ENCODE results near the gene RNF168. TPM values are rescaled to one million over a fixed set of nuclear protein-coding genes. Genes with fewer than 3 reads are reported as not detected.

The RNF168 gene
- total RNA-seq, 4 donors from 2014 or later = 23.6 to 26.2 (median 24.9) TPM

- Histone ChIP-seq H3K9me3 (no peaks in the 10 kb centered on the region), H3K27ac (no peak overlapping the region), H3K4me3 (no peak overlapping the region), H3K27me3 (no peaks in the 10 kb centered on the region), H3K36me3 (peaks cover 0 to 26% (median 0%) of the 10 kb centered on the region in 3 donors), H3K4me1 (peaks cover 0 to 35% (median 7%) of the 10 kb centered on the region in 4 donors)
- no peak for TF ChIP-seq EP300 (IDR thresholded peaks at IDR 0.05)
- TF ChIP-seq POLR2A (IDR thresholded peaks at IDR 0.05) = no peak
- TF ChIP-seq, protein P1, sequence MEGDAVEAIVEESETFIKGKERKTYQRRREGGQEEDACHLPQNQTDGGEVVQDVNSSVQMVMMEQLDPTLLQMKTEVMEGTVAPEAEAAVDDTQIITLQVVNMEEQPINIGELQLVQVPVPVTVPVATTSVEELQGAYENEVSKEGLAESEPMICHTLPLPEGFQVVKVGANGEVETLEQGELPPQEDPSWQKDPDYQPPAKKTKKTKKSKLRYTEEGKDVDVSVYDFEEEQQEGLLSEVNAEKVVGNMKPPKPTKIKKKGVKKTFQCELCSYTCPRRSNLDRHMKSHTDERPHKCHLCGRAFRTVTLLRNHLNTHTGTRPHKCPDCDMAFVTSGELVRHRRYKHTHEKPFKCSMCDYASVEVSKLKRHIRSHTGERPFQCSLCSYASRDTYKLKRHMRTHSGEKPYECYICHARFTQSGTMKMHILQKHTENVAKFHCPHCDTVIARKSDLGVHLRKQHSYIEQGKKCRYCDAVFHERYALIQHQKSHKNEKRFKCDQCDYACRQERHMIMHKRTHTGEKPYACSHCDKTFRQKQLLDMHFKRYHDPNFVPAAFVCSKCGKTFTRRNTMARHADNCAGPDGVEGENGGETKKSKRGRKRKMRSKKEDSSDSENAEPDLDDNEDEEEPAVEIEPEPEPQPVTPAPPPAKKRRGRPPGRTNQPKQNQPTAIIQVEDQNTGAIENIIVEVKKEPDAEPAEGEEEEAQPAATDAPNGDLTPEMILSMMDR (IDR thresholded peaks at IDR 0.05) = no peak
- 94 to 98% methylated on average over 8 of the region's 8 CpGs for WGBS, 2 donors
- DNase-seq (ENCODE audit: low spot score in 2 of 2) = no peak
Measured at GRCh38 chr3:196498297-196498696, 5.3 kb downstream of the RNF168 start.

DNA sequence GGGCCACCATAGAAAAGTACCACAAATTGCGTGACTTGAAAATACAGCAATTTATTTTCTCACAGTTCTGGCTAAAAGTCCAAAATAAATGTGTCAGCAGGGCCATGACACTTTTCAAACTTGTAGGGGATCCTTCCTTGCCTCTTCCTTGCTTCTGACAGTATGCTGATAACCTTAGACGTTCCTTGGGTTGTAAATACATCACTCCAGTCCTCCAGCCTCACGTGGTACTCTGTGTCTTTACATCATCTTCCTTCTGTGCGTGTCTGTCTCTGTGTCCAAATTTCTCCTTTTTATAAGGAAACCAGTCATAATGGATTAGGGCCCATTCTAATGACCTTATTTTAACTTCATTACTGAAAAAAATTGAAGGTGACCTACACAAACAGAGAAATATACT is 7.4 kb downstream of the RNF168 start:
- 85 to 89% methylated on average over 4 of the region's 4 CpGs for WGBS, 2 donors
- TF ChIP-seq POLR2A (IDR thresholded peaks at IDR 0.05) (no peak), EP300 (IDR thresholded peaks at IDR 0.05) (no peak)
- TF ChIP-seq, protein P1 (IDR thresholded peaks at IDR 0.05) = no peak
- Histone ChIP-seq H3K27ac (no peak overlapping the region), H3K27me3 (no peaks in the 10 kb centered on the region), H3K4me3 (no peak overlapping the region), H3K4me1 (peaks cover 0 to 29% (median 3%) of the 10 kb centered on the region in 4 donors), H3K9me3 (no peaks in the 10 kb centered on the region), H3K36me3 (peaks cover 0 to 26% (median 0%) of the 10 kb centered on the region in 3 donors)
- no peak for DNase-seq (ENCODE audit: low spot score in 2 of 2)

DNA sequence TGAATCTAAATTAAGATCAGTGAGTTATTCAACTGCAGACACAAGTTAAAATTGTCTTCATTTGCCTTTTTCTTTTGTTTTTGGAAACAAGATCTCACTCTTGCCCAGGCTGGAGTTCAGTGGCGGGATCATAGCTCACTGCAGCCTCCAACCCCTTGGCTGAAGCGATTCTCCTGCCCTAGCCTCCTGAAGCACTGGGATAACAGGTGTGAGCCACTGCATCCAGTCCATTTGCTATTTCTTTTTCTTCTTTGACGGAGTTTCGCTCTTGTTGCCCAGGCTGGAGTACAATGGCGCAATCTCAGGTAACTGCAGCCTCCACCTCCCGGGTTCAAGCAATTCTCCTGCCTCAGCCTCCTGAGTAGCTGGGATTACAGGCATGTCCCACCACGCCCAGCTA is 10.3 kb downstream of the RNF168 start:
- H3K27me3 ChIP-seq = no peaks in the 10 kb centered on the region
- TF ChIP-seq, protein P1 (IDR thresholded peaks at IDR 0.05) = no peak
- TF ChIP-seq POLR2A (IDR thresholded peaks at IDR 0.05) (no peak), EP300 (IDR thresholded peaks at IDR 0.05) (no peak)
- no peak overlapping the region for H3K4me3 ChIP-seq
- WGBS, 2 donors = 97 to 98% methylated on average over 7 of the region's 7 CpGs
- H3K9me3 ChIP-seq = no peaks in the 10 kb centered on the region
- H3K27ac ChIP-seq = no peak overlapping the region
- no peak for DNase-seq (ENCODE audit: low spot score in 2 of 2)
- peaks cover 0 to 23% (median 0%) of the 10 kb centered on the region in 3 donors for H3K36me3 ChIP-seq
- H3K4me1 ChIP-seq = peaks cover 0 to 5% (median 0%) of the 10 kb centered on the region in 4 donors

DNA sequence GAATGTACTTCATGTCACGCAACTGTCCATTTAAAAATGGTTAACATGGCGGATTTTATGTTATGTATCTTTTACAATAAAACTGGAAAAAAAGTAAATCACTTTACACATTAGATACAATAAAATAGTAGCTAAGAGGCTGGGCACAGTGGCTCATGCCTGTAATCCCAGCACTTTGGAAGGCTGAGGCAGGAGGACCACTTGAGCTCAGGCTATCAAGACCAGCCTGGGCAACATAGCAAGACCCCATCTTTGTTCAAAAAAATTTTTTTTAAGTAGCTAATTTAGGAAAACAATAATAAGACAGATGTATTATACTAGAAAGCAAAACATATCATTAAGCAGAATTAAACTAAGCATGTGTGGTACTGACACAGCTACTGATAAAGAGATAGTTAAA is 11.5 kb downstream of the RNF168 start:
- Histone ChIP-seq H3K36me3 (peaks cover 0 to 22% (median 4%) of the 10 kb centered on the region in 3 donors), H3K9me3 (no peaks in the 10 kb centered on the region), H3K4me1 (peaks cover 0 to 4% (median 0%) of the 10 kb centered on the region in 4 donors), H3K27ac (no peak overlapping the region), H3K4me3 (no peak overlapping the region), H3K27me3 (no peaks in the 10 kb centered on the region)
- TF ChIP-seq POLR2A (IDR thresholded peaks at IDR 0.05) (no peak), EP300 (IDR thresholded peaks at IDR 0.05) (no peak)
- TF ChIP-seq, protein P1 (IDR thresholded peaks at IDR 0.05) = no peak
- no peak for DNase-seq (ENCODE audit: low spot score in 2 of 2)
- WGBS, 2 donors = 95 to 98% methylated on average over 2 of the region's 2 CpGs

GRCh38 chr3:196489747-196490146 is 13.8 kb downstream of the RNF168 start:
- Histone ChIP-seq H3K36me3 (peaks cover 0 to 28% (median 6%) of the 10 kb centered on the region in 3 donors), H3K27me3 (no peaks in the 10 kb centered on the region), H3K4me3 (no peak overlapping the region), H3K4me1 (peaks cover 0 to 4% (median 0%) of the 10 kb centered on the region in 4 donors), H3K27ac (no peak overlapping the region), H3K9me3 (no peaks in the 10 kb centered on the region)
- no peak for DNase-seq (ENCODE audit: low spot score in 2 of 2)
- TF ChIP-seq, protein P1 (IDR thresholded peaks at IDR 0.05) = no peak
- TF ChIP-seq EP300 (IDR thresholded peaks at IDR 0.05) = no peak
- no peak for TF ChIP-seq POLR2A (IDR thresholded peaks at IDR 0.05)
- 87 to 88% methylated on average over 10 of the region's 10 CpGs for WGBS, 2 donors
